Lower lobe of right lung (tissue), 2 donors: ENCODE measurements around the gene PHF21B. TPM values are rescaled to one million over a fixed set of nuclear protein-coding genes. Genes with fewer than 3 reads are reported as not detected.

ENCODE experiments used
- ATAC-seq, 2 donors: fragments of 200-7000 bp; cut with Tn5 transposase; one replicate each; pipeline ENCODE4 v1.9.1; 2020 to 2022; ENCODE audit warnings: mild to moderate bottlenecking in 2 of 2, moderate library complexity in 2 of 2
- DNase-seq: peaks from one replicate; pipeline ENCODE4 v3.0.0-alpha.2; 2020
- H3K27ac ChIP-seq: fragments of 200-600 bp; one replicate; pipeline ENCODE4 v1.8.0; 2022
- H3K27me3 ChIP-seq: fragments of 200-600 bp; one replicate; pipeline ENCODE4 v1.8.0; 2022; ENCODE audit warnings: low read depth
- H3K36me3 ChIP-seq: fragments of 200-600 bp; one replicate; pipeline ENCODE4 v1.8.0; 2022; ENCODE audit warnings: mild to moderate bottlenecking
- H3K4me1 ChIP-seq: fragments of 200-600 bp; one replicate; pipeline ENCODE4 v1.8.0; 2022
- H3K4me3 ChIP-seq: fragments of 200-600 bp; one replicate; pipeline ENCODE4 v1.8.0; 2022; ENCODE audit warnings: mild to moderate bottlenecking
- H3K9me3 ChIP-seq: fragments of 200-600 bp; one replicate; pipeline ENCODE4 v1.8.0; 2022
- intact Hi-C: fragments of 100-400 bp; cut with DNase I; formaldehyde crosslinking; loops from one replicate; pipeline ENCODE4 v1.11.0; 2022
- total RNA-seq: library from RNA; stranded (reverse); fragmentation: NEBNext Ultra II Directional; extraction: Animal tissue kit (Norgen Biotek cat#: 25700); gene quantifications from one replicate; pipeline ENCODE4 v1.2.1, GENCODE V29; 2021
- TF ChIP-seq, protein P1 (sequence below): fragments of 200-600 bp; IDR thresholded peaks from one replicate; pipeline ENCODE4 v1.8.0; 2022; ENCODE audit warnings: antibody characterized with exemption, mild to moderate bottlenecking
- donor health status: DM: no; HTN: yes; CAD: no; lungs with severe emphysema.

PHF21B gene
- total RNA-seq, 1 donor from 2014 or later: not detected

DNA sequence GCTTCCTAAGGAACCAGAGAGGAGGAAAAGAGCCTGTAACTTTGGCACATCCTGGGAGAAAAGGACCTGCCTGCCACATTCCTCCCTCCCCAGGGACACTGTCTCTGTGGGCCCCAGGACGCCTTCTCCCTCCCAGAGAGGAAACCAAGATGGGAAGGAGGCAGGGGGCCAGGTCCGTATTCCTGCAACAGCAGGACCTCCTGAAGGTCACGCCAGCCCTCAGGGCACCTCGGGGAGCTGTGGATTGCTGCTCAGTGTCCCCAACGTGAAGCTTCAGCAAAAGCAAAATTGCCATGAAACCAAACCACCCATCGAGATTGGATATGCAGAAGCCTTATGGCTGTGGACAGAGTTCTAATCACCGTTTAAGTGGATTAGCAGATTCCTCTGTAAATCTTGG, 170.7 kb downstream of the PHF21B start:
- Histone ChIP-seq H3K9me3 (peaks cover 9% of the 10 kb centered on the region), H3K4me1 (no peaks in the 10 kb centered on the region), H3K36me3 (no peaks in the 10 kb centered on the region), H3K27me3 (no peaks in the 10 kb centered on the region), H3K27ac (no peak overlapping the region), H3K4me3 (no peak overlapping the region)
- intact Hi-C loops: no loop called here
- DNase-seq (no peak), ATAC-seq (no peak)
- TF ChIP-seq, protein P1, sequence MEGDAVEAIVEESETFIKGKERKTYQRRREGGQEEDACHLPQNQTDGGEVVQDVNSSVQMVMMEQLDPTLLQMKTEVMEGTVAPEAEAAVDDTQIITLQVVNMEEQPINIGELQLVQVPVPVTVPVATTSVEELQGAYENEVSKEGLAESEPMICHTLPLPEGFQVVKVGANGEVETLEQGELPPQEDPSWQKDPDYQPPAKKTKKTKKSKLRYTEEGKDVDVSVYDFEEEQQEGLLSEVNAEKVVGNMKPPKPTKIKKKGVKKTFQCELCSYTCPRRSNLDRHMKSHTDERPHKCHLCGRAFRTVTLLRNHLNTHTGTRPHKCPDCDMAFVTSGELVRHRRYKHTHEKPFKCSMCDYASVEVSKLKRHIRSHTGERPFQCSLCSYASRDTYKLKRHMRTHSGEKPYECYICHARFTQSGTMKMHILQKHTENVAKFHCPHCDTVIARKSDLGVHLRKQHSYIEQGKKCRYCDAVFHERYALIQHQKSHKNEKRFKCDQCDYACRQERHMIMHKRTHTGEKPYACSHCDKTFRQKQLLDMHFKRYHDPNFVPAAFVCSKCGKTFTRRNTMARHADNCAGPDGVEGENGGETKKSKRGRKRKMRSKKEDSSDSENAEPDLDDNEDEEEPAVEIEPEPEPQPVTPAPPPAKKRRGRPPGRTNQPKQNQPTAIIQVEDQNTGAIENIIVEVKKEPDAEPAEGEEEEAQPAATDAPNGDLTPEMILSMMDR: no peak

DNA sequence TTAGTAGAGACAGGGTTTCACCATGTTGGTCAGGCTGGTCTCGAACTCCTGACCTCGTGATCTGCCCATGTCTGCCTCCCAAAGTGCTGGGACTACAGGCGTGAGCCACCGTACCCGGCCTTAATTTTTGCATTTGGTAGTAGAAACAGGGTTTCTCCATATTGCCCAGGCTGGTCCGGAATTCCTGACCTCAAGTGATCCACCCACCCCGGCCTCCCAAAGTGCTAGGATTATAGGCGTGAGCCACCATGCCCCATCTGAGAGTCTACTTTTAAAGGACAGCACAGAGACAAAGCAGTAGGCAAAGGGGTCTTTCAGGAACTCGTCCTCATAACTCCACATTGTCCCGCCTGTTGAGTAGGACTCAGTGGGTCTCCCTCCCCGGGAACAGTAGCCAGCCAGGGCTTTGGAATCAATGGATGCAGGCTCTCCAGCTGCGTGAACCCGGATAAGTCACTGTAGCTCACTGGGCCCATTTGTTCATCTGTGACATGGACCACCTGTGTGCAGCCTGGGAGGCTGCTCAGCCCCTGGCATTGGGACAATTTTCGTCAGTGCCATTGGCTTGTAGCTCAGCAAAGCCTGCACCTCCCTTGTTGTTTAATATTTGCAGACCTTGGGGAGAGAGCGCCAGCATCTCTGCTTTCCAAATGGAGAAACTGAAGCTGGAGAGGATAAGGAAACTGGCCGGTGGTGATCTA, 171.3 kb downstream of the PHF21B start:
- Histone ChIP-seq H3K27ac (no peak overlapping the region), H3K36me3 (no peaks in the 10 kb centered on the region), H3K4me3 (no peak overlapping the region), H3K4me1 (no peaks in the 10 kb centered on the region), H3K9me3 (peaks cover 9% of the 10 kb centered on the region), H3K27me3 (no peaks in the 10 kb centered on the region)
- ATAC-seq (no peak), DNase-seq (no peak)
- intact Hi-C loops: no loop called here
- TF ChIP-seq, protein P1: no peak

DNA sequence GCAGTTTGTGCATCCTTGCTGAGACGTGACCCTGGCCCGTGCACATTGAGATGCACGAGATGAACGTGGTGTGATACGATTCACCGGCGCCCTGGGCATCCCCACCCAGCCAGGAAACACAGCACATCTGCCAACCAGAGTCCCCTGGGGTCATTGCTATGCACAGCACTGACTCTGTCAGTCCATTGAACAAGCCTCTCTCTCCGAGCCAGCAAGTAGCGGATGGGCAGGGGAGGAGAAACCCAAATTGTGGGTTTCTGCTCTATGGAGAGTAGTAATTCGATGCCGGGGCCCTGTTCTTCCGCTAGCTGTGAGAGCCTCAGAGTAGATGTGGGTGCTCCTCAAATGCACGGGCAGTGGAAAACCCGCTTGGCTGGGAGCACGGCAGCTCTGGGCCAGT, 172.3 kb downstream of the PHF21B start:
- Histone ChIP-seq H3K36me3 (no peaks in the 10 kb centered on the region), H3K4me1 (no peaks in the 10 kb centered on the region), H3K27me3 (no peaks in the 10 kb centered on the region), H3K9me3 (peaks cover 9% of the 10 kb centered on the region), H3K4me3 (no peak overlapping the region), H3K27ac (no peak overlapping the region)
- intact Hi-C loops: no loop called here
- ATAC-seq: no peak
- TF ChIP-seq, protein P1: no peak
- DNase-seq: no peak

DNA sequence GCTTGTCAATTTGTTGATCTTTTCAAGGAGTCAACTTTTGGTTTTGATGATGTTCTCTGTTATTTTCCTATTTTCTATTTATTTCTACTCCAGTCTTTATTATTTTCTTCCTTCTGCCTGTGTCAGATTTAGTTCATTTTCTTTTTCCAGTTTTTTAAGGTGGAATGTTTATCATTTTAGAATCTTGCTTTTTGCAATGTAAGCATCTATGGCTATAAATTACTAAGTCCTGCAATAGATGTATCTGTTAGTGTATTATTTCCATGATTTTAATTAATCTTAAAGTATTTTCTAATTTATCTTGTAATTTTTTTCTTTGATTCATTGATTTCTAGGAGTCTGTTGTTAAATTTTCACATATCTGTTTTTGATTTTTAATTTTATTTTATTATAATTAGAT, 175.7 kb downstream of the PHF21B start:
- intact Hi-C loops: no loop called here
- Histone ChIP-seq H3K27ac (no peak overlapping the region), H3K4me3 (no peak overlapping the region), H3K4me1 (no peaks in the 10 kb centered on the region), H3K36me3 (no peaks in the 10 kb centered on the region), H3K9me3 (peaks cover 9% of the 10 kb centered on the region), H3K27me3 (no peaks in the 10 kb centered on the region)
- TF ChIP-seq, protein P1: no peak
- no peak for ATAC-seq
- no peak for DNase-seq

DNA sequence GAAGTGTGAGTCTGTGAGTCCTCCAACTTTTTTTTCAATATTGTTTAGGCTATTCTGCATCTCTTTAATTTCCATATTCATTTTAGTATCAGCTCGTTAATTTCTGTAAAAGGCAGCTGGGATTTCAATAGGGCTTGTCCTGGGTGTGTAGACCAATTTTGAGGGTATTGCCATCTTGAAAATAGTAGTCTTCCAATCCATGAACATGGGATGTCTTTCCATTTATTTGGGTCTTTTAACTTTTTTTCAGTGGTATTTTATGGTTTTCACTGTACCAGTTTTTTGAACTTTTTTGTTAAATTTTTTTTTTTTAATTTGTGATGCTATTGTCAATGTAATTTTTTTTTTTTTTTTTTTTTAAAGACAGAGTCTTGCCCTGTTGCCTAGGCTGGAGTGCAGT, 177.9 kb downstream of the PHF21B start:
- TF ChIP-seq, protein P1: no peak
- Histone ChIP-seq H3K27me3 (no peaks in the 10 kb centered on the region), H3K9me3 (peaks cover 9% of the 10 kb centered on the region), H3K36me3 (no peaks in the 10 kb centered on the region), H3K27ac (no peak overlapping the region), H3K4me3 (no peak overlapping the region), H3K4me1 (no peaks in the 10 kb centered on the region)
- intact Hi-C loops: no loop called here
- DNase-seq (no peak), ATAC-seq (no peak)

Other genes starting within 250 kb of the PHF21B start
- gene NUP50, start 153.9 kb upstream of the PHF21B start, total RNA-seq: 49.5 TPM
- gene KIAA0930, start 230.9 kb upstream of the PHF21B start, total RNA-seq: 89.2 TPM